NCI-H1436 treated with DMSO at 0.1 percent for 48 hours (cell line): ENCODE data around the gene RASGRP2.
"Not testable (repeated sequence)": the region's sequence is repeated elsewhere in the genome, so short reads cannot be mapped to it uniquely, and the experiment has no call there.

Experiments
- DNase-seq: peaks from one replicate; lab custom pipeline; 2025; lab: John Stamatoyannopoulos, UW

The RASGRP2 gene

GRCh38 chr11:64718084-64718779 lies 25.7 kb downstream of the RASGRP2 start:
- no peak for DNase-seq

DNA sequence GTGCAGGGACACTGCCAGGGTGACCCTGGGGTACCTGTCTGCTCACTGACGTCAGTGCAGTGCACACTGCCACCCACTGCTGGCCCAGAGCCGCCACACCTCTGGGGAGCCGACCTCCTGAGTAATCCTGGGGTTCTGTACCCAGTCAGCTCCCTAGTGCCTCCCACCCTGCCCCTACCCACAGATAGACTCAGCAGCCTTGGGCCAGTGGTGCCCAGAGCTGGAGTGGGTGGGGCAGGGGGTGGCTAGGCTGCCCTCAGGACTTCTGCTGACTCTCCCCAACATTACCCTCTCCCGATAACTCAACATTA lies 26.7 kb downstream of the RASGRP2 start:
- no peak for DNase-seq

GRCh38 chr11:64716473-64717267 lies 27.3 kb downstream of the RASGRP2 start:
- no peak for DNase-seq

DNA sequence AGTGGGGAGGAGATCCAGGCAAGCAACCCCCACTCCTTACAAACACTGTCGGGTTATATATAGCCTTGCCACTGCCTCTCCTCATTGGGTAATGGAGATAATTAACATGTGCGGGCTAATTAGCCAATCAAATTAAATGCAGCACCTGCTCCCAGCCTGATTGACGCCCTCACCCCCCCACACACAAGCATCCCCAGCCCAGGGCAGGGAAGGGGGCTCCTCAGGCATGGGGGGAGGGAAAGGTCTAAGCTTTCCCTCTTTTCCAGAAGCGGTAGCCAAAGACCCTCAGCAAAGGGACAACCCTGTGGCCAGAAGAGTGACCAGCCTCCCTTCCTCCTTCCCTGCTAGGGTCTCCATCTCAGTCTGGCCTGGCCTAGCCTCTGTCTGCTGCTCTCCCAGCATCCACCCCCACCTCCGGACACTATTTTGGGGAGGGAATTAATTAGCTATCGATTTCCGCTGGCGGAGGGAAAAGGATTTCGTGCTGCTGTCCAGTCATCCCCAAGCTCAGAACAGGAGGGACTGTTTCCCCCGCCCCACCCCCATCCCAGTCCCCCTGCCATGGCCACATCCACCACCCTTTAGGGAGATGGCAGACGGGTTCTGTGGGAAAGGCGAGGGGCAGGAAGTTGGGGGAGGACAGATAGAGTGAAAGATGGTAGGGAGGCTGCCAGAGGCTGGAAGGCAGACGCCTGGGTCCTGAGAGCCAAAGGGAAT lies 28.0 kb downstream of the RASGRP2 start:
- no peak for DNase-seq

- no peak for DNase-seq
Observed at GRCh38 chr11:64715110-64715509, 28.8 kb downstream of the RASGRP2 start.

DNA sequence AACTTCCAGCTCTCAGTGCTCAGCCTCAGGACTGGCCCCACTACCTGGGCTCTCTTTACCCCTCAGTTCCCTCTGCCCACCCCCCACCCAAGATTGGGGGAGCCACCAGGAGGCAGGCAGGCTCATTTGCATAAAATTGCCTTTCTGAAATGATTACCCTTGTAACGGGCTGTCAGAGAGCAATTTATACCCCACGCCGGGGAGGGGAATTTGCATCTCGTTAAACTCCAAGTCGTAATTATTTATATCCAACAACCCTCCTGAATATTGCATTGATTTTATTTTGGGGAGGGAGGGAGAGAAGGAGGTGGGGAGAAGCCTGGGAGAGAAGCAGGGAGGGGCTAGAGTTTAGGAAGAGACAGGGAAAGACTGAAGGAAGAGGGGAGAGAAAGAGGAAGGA lies 29.3 kb downstream of the RASGRP2 start:
- DNase-seq = no peak

- DNase-seq = no peak
Observed at GRCh38 chr11:64713781-64714363, 30.1 kb downstream of the RASGRP2 start.

DNA sequence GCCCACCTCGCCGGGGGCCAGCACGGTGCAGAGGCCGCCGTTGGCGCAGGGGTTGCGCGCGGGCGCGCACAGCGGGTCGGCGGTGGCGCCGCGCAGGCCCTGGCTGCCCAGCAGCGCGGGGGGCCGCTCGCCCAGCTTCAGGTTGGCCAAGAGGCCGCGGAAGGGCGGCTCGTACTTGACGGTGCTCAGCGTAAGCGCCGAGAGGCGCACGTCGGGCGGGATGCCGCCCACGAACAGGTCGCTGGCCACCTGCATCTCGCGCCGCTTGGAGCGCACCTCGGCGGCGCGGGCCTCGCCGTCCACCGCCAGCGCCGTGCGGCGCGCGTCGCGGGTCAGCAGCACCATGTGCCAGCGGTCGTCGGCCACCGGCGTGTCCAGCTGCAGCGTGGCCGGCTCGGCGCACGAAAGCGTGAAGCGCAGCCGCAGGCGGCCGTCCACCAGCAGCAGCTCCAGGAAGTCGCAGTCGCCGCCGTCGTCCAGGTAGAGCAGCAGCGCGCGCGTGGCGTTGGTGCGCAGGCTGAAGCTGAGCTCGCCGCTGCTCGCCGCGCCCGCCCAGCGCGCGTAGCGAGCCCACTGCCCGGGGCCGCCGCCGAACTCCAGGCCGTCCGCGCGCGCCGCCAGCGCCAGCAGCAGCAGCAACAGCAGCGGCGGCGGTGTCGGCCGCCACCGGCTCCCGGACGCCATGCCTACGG lies 30.8 kb downstream of the RASGRP2 start:
- DNase-seq = no peak

DNA sequence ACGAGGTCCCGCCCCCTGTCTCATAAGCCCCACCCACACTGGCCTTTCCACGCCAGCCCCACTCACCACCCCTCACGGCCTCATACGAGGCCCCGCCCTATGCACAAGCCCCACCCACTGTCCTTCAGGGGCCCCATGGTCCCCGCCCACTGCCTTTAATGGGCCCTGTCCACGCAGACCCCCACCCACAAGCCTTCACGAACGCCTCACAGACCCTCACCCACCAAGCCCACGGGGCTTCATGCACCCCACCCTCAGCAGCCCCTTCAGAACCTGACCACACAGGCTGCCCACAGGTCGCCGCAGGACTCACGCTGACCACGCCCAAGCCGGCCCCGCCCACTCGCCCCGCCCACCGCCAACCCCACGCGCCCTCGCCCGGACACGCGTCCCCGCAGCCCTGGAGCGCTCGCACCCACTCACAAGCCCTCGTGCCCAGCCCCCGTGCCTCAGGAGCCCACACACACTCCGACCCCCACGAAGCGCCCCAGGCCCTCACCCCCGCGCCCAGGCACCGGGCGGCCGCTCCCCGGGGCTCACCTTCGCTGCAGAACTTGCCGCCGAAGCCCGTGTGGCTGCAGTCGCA lies 31.4 kb downstream of the RASGRP2 start:
- no peak for DNase-seq

DNA sequence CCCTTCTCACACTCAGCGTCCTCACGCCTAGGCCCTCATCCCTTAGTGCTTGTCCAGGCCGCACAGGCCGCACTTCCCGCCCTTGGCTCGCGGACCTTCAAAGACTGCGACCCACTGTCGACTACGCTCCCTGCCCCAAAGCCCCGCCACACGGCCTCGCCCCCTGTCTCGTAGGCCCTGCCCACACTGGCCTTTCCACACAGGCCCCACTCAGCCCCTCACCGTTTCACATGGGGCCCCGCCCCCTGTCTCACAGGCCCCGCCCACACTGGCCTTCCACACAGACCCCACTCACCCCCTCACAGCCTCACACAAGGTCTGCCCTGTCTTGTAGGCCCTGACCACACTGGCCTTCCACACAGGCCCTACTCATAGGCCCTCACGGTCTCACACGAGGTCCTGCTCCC lies 32.0 kb downstream of the RASGRP2 start:
- no peak for DNase-seq

- no peak for DNase-seq
Observed at GRCh38 chr11:64711138-64711955, 32.6 kb downstream of the RASGRP2 start.

GRCh38 chr11:64710418-64711137 lies 33.4 kb downstream of the RASGRP2 start:
- no peak for DNase-seq

DNA sequence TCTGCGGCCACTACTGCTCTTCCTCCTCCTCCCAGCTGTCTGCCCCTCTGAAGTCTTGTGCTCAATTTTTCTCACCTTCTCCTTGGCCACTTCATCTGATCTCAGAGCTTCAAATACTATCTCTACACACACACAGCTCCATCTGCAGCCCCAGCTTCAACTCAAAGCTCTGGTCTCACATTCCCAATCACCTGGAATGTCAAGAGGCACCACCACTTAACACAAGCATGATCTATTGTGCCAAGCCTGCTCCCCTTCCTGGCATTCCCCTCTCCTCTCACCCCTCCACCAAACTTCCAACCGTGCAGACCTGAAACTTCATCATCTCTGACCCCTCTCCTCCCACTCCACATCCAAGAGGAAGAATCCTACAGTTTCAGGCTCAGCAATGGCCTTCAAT lies 38.4 kb downstream of the RASGRP2 start:
- no peak for DNase-seq

DNA sequence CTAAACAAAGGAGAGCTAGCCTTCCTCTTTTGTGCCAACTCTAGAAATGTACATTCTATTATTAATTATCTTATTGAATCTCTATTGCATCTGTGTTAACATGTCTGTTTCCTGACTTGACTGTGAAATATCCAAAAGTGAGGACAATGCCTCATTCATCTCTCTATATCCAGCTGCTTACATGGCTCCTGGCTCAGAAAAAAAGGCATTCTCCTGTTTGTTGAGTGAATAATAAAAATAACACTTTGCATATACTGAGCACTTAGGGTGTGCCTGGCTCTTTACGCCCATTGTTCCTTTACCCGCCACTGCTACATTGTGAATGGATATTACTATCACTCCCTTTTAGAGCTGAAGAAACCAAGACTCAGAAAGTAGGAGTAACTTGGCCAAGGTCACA lies 40.9 kb downstream of the RASGRP2 start:
- no peak for DNase-seq

GRCh38 chr11:64701956-64702355 lies 42.0 kb downstream of the RASGRP2 start:
- not testable (repeated sequence) for DNase-seq

GRCh38 chr11:64698427-64698826 lies 45.5 kb downstream of the RASGRP2 start:
- no peak for DNase-seq

DNA sequence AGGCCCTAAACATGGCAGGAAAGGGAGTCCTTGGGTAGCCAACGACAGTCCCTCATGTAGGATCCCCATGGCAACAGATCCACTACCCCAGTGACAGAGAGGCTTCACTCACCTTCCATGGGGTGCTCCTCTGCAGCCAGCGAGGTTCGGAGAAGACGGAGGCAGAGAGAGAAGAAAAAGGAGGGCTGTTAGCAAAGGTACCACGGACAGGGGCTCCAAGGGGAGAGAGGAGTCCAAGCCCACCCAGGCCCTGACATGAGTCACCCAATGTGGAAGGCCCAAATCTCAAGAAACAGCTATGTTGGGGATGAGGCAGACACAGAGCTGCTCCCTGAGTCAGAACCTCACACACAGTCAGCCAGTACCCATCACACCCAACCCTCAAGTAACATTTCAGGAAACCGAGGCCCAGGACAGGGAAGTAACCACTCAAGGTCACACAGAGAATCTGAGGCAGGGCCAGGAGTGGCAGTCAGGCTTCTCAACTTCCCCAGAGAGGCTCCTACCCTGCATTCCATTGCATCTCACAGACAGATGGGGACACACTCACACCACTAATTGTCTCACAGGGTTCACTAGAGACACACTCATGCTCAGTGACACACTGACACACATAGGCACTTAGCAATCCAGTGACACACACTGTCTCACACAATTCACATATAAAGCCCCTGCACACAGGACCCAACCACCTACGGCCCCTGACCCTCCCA lies 46.1 kb downstream of the RASGRP2 start:
- no peak for DNase-seq

GRCh38 chr11:64696045-64696444 lies 47.9 kb downstream of the RASGRP2 start:
- no peak for DNase-seq

- DNase-seq = no peak
Observed at GRCh38 chr11:64695548-64695947, 48.4 kb downstream of the RASGRP2 start.
